Measurements from ENCODE around the gene JTB.

JTB gene

DNA sequence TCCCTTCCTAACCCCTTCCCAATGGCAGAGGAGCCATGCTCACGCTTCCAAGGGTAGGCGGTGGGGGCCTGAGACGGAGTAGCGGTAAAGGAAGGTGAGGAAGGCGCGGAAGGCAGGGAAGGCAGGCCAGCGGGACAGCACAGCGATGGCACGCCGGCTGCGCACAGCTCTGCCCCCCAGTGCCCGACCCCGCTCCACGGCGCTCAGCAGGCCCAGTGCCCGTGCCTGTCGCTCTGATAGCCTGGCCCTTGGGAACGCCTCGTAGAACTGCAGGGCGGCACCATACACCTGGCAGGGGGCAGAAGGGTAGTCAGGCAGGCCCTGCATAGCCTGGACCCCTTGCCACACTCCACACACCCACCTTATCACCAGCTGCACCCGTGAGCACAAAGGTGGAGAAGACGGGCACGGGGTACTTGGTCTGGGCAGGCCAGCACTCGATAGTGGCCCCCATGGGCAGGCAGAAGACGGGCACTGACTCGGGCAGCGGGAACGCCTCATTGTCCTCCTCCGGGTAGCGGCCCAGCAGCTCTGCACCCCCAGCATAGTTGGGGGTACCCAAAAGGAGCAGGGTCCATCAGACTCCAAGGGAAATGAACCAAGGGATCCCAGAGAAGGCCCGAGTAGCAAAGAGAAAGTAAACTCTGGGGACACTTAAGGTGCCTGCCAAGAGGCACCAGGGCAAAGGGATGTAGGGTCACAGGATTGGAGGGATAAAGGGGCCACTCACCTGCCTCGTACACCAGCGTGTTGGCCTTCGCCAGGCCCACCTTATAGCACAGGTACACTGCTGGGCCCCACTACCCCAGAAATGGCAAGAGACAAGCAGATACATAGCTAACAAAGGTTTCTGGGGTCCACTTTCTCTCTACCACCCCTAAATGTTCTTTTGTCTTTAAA is 35.4 kb downstream of the JTB start:
- H3K4me1 ChIP-seq = peaks cover 11% of the 10 kb centered on the region
- no peaks in the 10 kb centered on the region for H3K27me3 ChIP-seq (ENCODE audit: low read depth)
- DNase-seq (ENCODE audit: low spot score in 2 of 2) = no peak
- H3K9me3 ChIP-seq = no peaks in the 10 kb centered on the region
- in situ Hi-C loops (cut with MboI; ENCODE audit: low sequenced_read_pairs) = loop anchor here (10.0 kb wide), 1 partner anchor 117 kb away; no protein-coding TSS in a partner anchor
- no peak overlapping the region for H3K4me3 ChIP-seq
- H3K36me3 ChIP-seq (replicated peaks) = peaks cover 64% of the 10 kb centered on the region

DNA sequence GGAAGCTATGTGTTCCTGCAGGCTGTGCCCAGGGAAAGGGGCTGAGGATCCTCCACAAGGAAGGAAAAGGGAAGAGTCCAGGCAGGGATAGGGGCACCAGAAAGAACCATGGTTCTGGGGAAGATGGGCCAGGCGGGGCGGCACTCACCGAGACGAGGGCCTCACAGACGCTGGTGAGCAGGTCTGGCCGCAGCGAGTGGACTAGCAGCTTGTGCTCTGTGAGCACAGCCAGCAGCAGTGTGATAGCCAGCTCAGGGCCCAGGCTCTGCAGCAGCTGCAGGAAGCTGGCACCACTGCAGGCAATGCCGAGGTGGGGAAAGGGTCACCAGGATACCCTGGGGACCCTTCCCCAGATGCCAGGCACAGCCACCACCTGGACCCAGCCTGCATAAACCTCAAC is 36.7 kb downstream of the JTB start:
- Histone ChIP-seq H3K27me3 (ENCODE audit: low read depth) (no peaks in the 10 kb centered on the region), H3K4me1 (peaks cover 7% of the 10 kb centered on the region), H3K9me3 (no peaks in the 10 kb centered on the region), H3K36me3 (replicated peaks) (peaks cover 73% of the 10 kb centered on the region), H3K4me3 (no peak overlapping the region)
- in situ Hi-C loops (cut with MboI; ENCODE audit: low sequenced_read_pairs) = loop anchor here (10.0 kb wide), 1 partner anchor 116 kb away; no protein-coding TSS in a partner anchor
- no peak for DNase-seq (ENCODE audit: low spot score in 2 of 2)

DNA sequence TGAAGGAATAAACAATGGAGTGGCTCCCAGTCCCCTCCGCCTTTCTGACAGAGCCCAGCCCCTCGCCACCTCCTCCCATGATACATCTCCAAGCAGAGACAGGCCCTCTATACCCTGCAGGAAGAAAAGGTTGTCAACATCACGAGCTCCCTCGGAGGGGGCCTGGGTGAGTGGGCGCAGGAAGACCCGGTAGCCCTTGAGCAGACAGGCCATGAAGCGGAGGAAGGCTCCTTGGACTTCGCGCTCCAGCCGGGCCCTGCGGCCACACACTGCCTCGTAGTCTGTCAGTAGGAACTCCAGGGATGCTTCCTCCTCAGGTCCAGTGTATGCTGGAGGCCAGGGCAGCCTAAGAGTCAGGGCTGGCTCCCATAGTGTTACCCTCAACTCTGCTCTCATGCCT is 38.0 kb downstream of the JTB start:
- DNase-seq (ENCODE audit: low spot score in 2 of 2) = no peak
- in situ Hi-C loops (cut with MboI; ENCODE audit: low sequenced_read_pairs) = no loop called here
- no peaks in the 10 kb centered on the region for H3K9me3 ChIP-seq
- no peaks in the 10 kb centered on the region for H3K27me3 ChIP-seq (ENCODE audit: low read depth)
- peaks cover 81% of the 10 kb centered on the region for H3K36me3 ChIP-seq (replicated peaks)
- no peaks in the 10 kb centered on the region; the same call in 1 of the 2 replicates for H3K4me1 ChIP-seq
- no peak overlapping the region for H3K4me3 ChIP-seq

DNA sequence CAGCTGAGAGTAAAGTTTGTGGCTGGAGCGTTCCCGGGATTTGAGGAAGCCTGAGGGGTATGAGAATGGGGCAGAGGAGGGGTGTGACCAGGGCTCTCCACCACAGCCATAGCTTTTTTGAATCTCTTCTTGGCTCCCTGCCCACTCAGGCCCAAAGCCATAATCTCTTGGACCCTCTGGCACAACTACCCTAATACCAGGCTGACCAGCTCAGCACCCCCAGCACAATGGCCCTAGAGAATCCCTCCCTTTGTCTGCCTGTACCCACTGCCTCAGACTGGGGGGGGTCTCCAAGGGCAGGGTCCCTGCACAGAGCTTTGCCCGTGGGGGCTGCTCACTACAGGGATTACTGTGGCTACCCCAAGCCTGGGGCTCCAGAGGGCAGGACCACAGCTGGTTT is 38.5 kb downstream of the JTB start:
- Histone ChIP-seq H3K4me3 (no peak overlapping the region), H3K27me3 (ENCODE audit: low read depth) (no peaks in the 10 kb centered on the region), H3K36me3 (replicated peaks) (peaks cover 83% of the 10 kb centered on the region), H3K9me3 (no peaks in the 10 kb centered on the region), H3K4me1 (no peaks in the 10 kb centered on the region)
- no peak for DNase-seq (ENCODE audit: low spot score in 2 of 2)
- in situ Hi-C loops (cut with MboI; ENCODE audit: low sequenced_read_pairs) = no loop called here

DNA sequence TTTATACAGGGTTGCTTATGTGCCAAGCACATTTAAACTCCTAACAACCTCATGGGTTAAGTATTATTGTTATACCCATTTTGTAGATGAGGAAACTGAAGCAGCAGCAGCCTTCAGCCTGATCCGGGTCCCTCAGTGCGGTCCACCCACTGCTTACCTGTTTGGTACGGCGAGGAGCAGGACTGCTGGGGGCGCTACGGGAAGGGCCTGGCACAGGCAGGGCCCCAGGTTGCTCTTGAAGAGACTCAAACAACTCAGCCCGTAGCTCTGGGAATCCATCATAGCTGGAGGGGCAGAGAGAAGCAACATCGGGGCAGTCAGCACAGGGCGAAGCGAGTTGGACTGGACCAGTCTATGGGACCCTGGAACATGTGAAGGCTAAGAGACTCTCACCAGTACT is 40.1 kb downstream of the JTB start:
- Histone ChIP-seq H3K4me3 (no peak overlapping the region), H3K36me3 (replicated peaks) (peaks cover 85% of the 10 kb centered on the region), H3K9me3 (no peaks in the 10 kb centered on the region), H3K27me3 (ENCODE audit: low read depth) (no peaks in the 10 kb centered on the region), H3K4me1 (no peaks in the 10 kb centered on the region)
- in situ Hi-C loops (cut with MboI; ENCODE audit: low sequenced_read_pairs) = no loop called here
- no peak for DNase-seq (ENCODE audit: low spot score in 2 of 2)

DNA sequence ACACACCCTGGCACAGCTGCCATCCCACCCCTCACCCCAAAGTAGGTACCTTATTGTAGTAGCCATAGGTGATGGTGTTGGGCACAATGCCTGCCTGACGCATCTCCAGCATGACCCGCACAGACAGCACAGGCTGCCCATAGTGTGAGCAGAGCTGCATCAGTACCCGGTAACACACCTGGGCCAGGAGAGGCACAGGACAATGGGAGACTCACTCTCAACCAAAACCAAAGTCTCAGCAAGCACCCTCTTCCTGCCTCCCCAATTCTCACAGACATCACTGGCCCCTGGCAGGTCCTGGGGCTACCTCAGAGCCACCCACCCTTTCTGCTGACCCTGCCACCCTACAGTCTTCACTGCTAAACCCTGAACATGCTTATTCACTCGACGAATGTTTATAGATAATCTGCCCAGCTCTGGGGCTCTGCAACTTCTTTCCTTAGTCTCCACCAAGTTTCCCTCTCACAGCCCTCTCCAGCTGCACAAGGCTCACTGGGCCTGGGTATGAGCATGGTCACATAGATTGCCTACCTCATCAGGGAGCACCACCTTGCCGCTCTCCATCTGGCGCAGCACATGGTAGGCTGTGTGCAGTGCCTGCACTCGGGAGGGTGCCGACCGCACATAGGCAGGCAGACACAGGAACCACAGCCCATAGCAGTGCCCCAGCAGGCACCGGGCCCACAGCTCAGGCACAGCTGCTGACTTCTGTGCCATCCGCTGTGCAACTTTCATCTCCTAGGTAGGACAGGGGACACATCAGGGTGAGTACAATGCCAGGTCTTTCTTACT is 41.3 kb downstream of the JTB start:
- in situ Hi-C loops (cut with MboI; ENCODE audit: low sequenced_read_pairs) = no loop called here

DNA sequence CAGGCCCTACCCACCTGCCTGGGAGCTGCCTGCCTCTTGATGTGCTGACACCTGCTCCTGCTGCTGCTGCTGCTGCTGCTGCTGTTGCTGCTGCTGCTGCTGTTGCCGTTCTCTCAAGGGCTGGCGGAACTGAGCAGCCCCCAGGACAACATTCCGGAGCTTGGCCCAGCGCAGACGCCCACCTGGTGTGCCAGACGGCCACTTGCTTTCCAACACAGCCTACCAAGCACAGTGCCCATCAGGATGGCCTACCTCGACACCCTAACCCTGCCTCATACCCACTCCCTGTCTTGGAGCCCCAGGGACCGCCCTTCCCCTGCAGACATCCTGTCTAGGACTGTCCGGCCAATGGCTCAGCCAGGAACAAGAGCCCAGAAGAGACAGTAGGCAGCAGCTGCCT is 42.7 kb downstream of the JTB start:
- no peak for DNase-seq (ENCODE audit: low spot score in 2 of 2)
- H3K4me3 ChIP-seq = no peak overlapping the region
- no peaks in the 10 kb centered on the region for H3K4me1 ChIP-seq
- peaks cover 74% of the 10 kb centered on the region for H3K36me3 ChIP-seq (replicated peaks)
- in situ Hi-C loops (cut with MboI; ENCODE audit: low sequenced_read_pairs) = no loop called here
- H3K27me3 ChIP-seq (ENCODE audit: low read depth) = no peaks in the 10 kb centered on the region
- no peaks in the 10 kb centered on the region for H3K9me3 ChIP-seq

More for the DNA sequence above, 41.3 kb downstream of the JTB start:
- Histone ChIP-seq H3K9me3 (no peaks in the 10 kb centered on the region), H3K36me3 (replicated peaks) (peaks cover 82% of the 10 kb centered on the region), H3K4me3 (no peak overlapping the region), H3K27me3 (ENCODE audit: low read depth) (no peaks in the 10 kb centered on the region), H3K4me1 (no peaks in the 10 kb centered on the region)
- no peak for DNase-seq (ENCODE audit: low spot score in 2 of 2)

DNA sequence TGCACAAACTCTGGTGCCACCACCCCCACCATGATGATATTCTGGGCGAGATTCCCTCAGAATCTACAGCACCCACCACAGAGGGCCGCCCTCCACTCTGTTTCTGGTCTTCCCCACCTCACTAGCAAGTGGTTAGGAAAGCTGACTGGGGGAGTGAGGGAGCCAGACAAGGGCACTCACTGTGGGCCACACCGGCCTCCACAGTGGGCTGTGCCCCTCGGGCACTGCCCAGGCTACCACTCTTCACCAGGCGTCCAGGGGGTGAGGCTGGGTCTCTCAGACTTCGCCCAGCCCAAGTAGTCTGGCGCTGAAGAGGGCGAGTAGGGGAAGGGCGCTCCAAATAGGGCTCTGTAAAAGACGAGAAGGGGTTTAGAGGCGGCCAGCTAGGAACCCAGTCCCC is 43.5 kb downstream of the JTB start:
- in situ Hi-C loops (cut with MboI; ENCODE audit: low sequenced_read_pairs) = no loop called here
- no peaks in the 10 kb centered on the region for H3K4me1 ChIP-seq
- no peaks in the 10 kb centered on the region for H3K9me3 ChIP-seq
- no peaks in the 10 kb centered on the region for H3K27me3 ChIP-seq (ENCODE audit: low read depth)
- H3K36me3 ChIP-seq (replicated peaks) = peaks cover 66% of the 10 kb centered on the region
- H3K4me3 ChIP-seq = no peak overlapping the region
- no peak for DNase-seq (ENCODE audit: low spot score in 2 of 2)

DNA sequence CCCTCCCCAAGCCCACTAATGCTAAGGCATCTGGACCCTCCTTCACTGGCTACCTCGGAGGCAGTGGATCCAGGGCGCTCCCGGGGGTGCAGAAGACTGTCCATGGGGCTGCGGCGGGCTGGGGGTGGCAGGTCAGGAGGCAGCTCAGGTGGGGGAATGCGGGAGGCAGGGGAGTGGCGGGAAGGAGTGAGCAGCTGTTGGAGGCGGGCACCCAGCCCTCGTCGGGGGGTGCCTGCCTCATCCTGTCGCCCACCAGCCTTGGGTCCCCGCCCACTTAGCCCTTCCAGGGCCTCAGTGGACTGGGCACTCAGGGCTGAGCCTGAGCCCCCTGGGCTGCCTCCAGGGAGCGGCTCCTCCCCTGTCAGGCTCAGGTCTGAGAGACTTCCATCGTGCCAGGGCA is 44.0 kb downstream of the JTB start:
- Histone ChIP-seq H3K27me3 (ENCODE audit: low read depth) (no peaks in the 10 kb centered on the region), H3K9me3 (no peaks in the 10 kb centered on the region), H3K4me3 (no peak overlapping the region), H3K36me3 (replicated peaks) (peaks cover 63% of the 10 kb centered on the region), H3K4me1 (no peaks in the 10 kb centered on the region)
- no peak for DNase-seq (ENCODE audit: low spot score in 2 of 2)
- in situ Hi-C loops (cut with MboI; ENCODE audit: low sequenced_read_pairs) = no loop called here

DNA sequence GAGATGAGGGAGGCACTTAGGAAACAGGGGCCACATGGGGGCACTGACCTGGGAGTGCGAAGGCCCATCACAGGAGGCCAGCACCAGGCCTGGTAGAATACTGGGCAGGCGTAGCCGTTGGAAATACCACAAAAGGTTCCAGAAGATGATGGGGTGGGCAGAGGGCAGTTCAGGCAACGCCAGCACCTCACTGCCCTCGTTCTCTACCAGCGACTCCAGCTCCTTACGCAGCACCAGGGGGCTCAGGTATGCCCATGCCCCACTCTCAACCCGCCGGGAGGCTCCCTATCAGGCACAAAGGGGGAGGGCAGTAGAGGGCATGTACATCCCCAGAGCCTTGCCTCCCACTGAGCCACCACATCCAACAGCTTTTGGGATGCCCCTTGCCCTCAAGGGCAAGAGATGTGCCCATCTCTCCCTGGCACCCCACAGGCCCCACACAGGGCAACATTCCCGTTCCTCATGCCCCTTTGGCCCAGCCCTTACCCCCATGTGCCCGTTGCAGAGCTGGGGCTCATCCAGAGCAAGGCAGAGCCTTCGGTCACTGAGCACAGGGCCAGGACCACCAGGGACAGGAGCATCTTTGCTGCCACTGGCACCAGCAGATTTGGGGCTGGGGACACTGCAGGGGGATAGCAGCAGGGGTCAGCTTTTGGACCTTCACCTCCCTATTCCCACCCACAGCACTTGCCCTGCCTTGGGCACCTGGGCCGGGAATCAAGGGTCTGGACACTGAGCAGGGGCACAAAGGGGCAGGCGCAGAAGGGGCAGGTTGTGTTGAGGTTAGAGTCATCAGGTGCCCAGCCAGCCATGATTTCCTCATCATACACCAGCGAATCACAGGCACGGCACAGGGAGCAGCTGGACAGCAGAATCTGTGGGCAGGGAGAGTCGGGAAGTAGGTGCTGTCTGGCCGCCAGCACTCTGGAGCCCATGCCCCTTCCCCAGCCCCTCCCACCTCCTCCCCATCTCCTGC is 45.0 kb downstream of the JTB start:
- Histone ChIP-seq H3K4me1 (no peaks in the 10 kb centered on the region), H3K36me3 (replicated peaks) (peaks cover 56% of the 10 kb centered on the region), H3K9me3 (no peaks in the 10 kb centered on the region), H3K27me3 (ENCODE audit: low read depth) (no peaks in the 10 kb centered on the region), H3K4me3 (no peak overlapping the region)
- DNase-seq (ENCODE audit: low spot score in 2 of 2) = no peak
- in situ Hi-C loops (cut with MboI; ENCODE audit: low sequenced_read_pairs) = no loop called here

DNA sequence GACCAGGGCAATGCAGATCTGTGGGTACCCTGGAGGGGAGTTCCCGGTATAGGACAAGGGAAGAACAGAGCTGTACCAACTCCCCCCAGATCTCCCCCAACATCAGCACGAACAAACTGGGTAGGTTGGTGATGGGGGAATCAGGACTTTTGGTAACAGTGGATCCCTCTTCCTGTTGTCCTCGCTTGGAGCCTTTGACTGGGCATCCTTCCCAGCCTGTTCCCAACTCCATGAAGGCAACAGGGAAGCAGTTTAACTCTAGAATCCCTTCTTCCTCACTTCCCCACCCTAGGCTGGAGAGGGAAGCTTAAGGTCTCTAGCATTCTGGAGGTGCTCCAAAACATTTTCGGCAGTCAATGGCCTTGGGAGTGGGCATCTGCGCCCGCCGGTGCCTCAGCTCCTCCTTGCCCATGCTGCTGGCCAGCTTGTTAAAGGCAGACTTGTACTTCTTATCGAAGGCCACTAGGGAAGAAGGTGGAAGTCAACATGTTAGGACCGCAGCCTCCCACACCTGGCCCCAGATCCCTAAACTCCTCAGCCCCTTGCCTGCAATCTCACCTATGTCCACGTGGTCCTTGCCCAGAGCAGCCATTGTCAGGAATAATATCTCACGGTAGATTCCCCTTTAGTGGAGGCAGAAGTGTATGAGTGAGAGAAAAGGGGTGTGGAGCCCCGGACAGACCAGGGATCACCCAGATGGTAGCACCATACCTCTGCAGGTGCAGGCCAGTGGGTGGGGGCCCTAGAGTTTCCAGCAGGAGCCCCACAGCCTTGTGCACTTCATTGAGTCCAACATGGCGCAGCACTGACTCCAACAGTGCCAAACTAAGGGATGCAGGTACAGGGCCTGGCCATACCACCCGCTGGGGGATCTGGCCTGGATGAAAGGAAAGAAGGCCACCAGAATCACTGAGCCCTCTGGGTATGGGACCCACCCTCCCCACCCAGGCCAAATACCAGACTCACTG is 47.2 kb downstream of the JTB start:
- H3K36me3 ChIP-seq (replicated peaks) = peaks cover 35% of the 10 kb centered on the region
- H3K9me3 ChIP-seq = no peaks in the 10 kb centered on the region
- H3K4me3 ChIP-seq = no peak overlapping the region
- DNase-seq (ENCODE audit: low spot score in 2 of 2) = no peak
- H3K27me3 ChIP-seq (ENCODE audit: low read depth) = no peaks in the 10 kb centered on the region
- no peaks in the 10 kb centered on the region for H3K4me1 ChIP-seq
- in situ Hi-C loops (cut with MboI; ENCODE audit: low sequenced_read_pairs) = no loop called here

DNA sequence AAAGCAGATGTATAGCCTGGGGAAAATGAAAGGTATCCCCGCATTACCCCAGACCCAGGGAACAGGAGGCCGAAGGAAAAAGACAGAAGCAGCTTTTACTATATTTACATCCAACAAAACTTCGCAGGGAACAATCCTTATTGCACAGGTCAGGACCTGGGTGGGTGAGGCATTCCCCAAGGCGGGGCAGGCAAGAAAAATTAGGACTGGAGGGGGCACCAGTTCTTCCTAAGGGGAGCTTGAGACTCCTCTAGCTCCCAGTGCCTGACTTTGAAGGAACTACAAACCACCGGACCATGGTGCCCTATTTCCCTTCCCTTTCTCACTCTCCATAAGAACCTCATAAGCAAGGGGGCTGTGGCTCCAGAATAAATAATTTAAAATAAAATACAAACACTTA is 48.0 kb downstream of the JTB start:
- Histone ChIP-seq H3K27me3 (ENCODE audit: low read depth) (no peaks in the 10 kb centered on the region), H3K9me3 (no peaks in the 10 kb centered on the region), H3K36me3 (replicated peaks) (peaks cover 28% of the 10 kb centered on the region), H3K4me3 (no peak overlapping the region), H3K4me1 (no peaks in the 10 kb centered on the region)
- in situ Hi-C loops (cut with MboI; ENCODE audit: low sequenced_read_pairs) = no loop called here
- no peak for DNase-seq (ENCODE audit: low spot score in 2 of 2)

Measured in HAP-1 (cell line).